Glutamatergic neuron (in vitro differentiated cells): Measurements from ENCODE around the gene IL4I1. TPM values are rescaled to one million over a fixed set of nuclear protein-coding genes. Genes with fewer than 3 reads are reported as not detected.
A peak's percentile ranks its signal among the peaks of the same experiment; 100 is the strongest.

Source experiments
- DNase-seq: peaks from one replicate; pipeline ENCODE4 v3.0.0; 2022
- H3K27ac Mint-ChIP-seq: one replicate; pipeline ENCODE4 v1.8.0; 2020; ENCODE audit warnings: mild to moderate bottlenecking, mixed read lengths, inconsistent platforms; ENCODE audit not compliant: unreplicated experiment
- H3K27me3 Mint-ChIP-seq: one replicate; pipeline ENCODE4 v1.8.0; 2020; ENCODE audit warnings: mild to moderate bottlenecking, moderate library complexity, mixed read lengths, inconsistent platforms; ENCODE audit not compliant: unreplicated experiment
- H3K36me3 Mint-ChIP-seq: one replicate; pipeline ENCODE4 v1.8.0; 2020; ENCODE audit warnings: mild to moderate bottlenecking, mixed read lengths, inconsistent platforms; ENCODE audit not compliant: unreplicated experiment
- H3K4me1 Mint-ChIP-seq: one replicate; pipeline ENCODE4 v1.8.0; 2020; ENCODE audit warnings: mild to moderate bottlenecking, low read depth, mixed read lengths, inconsistent platforms; ENCODE audit not compliant: unreplicated experiment
- H3K4me3 Mint-ChIP-seq: one replicate; pipeline ENCODE4 v1.8.0; 2020; ENCODE audit warnings: mild to moderate bottlenecking, mixed read lengths, inconsistent platforms; ENCODE audit not compliant: unreplicated experiment
- H3K9me3 Mint-ChIP-seq: one replicate; pipeline ENCODE4 v1.8.0; 2020; ENCODE audit warnings: mild to moderate bottlenecking, moderate library complexity, mixed read lengths, inconsistent platforms; ENCODE audit not compliant: unreplicated experiment
- CTCF ChIP-seq: fragments of 200-600 bp; sonication (generic); IDR thresholded peaks from one replicate; pipeline ENCODE4 v1.5.0; 2021; ENCODE audit not compliant: partially characterized antibody, unreplicated experiment
- total RNA-seq: library from RNA; stranded (reverse); fragmentation: NEBNext Ultra II Directional; extraction: Animal tissue kit (Norgen Biotek cat#: 25700); gene quantifications from one replicate; pipeline ENCODE4 v1.2.1, GENCODE V29; 2021; ENCODE audit not compliant: unreplicated experiment

The IL4I1 gene
- total RNA-seq, 1 donor from 2014 or later = 0.59 TPM

- DNase-seq = peak; percentile 92
- peaks cover 17% of the 10 kb centered on the region for H3K4me1 Mint-ChIP-seq
- H3K4me3 Mint-ChIP-seq = peak within 1 kb of the TSS; percentile 97
- H3K36me3 Mint-ChIP-seq = peaks cover 5% of the 10 kb centered on the region
- no peak for TF ChIP-seq CTCF
- H3K27ac Mint-ChIP-seq = peak within 1 kb of the TSS; percentile 83
- peaks cover 18% of the 10 kb centered on the region for H3K9me3 Mint-ChIP-seq
- H3K27me3 Mint-ChIP-seq = peaks cover 14% of the 10 kb centered on the region
These were observed 46.0 kb downstream of the IL4I1 start, which contains the start of gene PTOV1 for GRCh38 chr19:49850487-49851342. Gene PTOV1 (plus strand): TSS chr19:49851159.

GRCh38 chr19:49850221-49850486 is 46.5 kb downstream of the IL4I1 start:
- peak overlapping the region; percentile 44 for H3K27ac Mint-ChIP-seq
- peaks cover 10% of the 10 kb centered on the region for H3K27me3 Mint-ChIP-seq
- H3K4me3 Mint-ChIP-seq = peak overlapping the region; percentile 92
- peaks cover 5% of the 10 kb centered on the region for H3K36me3 Mint-ChIP-seq
- H3K9me3 Mint-ChIP-seq = peaks cover 16% of the 10 kb centered on the region
- H3K4me1 Mint-ChIP-seq = peaks cover 17% of the 10 kb centered on the region
- DNase-seq = no peak
- TF ChIP-seq CTCF = no peak

GRCh38 chr19:49849433-49850220 is 47.1 kb downstream of the IL4I1 start:
- H3K9me3 Mint-ChIP-seq = peaks cover 16% of the 10 kb centered on the region
- DNase-seq = no peak
- peaks cover 5% of the 10 kb centered on the region for H3K36me3 Mint-ChIP-seq
- TF ChIP-seq CTCF = no peak
- peak overlapping the region; percentile 44 for H3K27ac Mint-ChIP-seq
- peaks cover 10% of the 10 kb centered on the region for H3K27me3 Mint-ChIP-seq
- peaks cover 17% of the 10 kb centered on the region for H3K4me1 Mint-ChIP-seq
- H3K4me3 Mint-ChIP-seq = peak overlapping the region; percentile 92

GRCh38 chr19:49848938-49849337 is 47.7 kb downstream of the IL4I1 start:
- H3K4me1 Mint-ChIP-seq = peaks cover 17% of the 10 kb centered on the region
- H3K27ac Mint-ChIP-seq = no peak overlapping the region
- no peak for TF ChIP-seq CTCF
- peaks cover 16% of the 10 kb centered on the region for H3K9me3 Mint-ChIP-seq
- H3K36me3 Mint-ChIP-seq = peaks cover 5% of the 10 kb centered on the region
- H3K4me3 Mint-ChIP-seq = peak overlapping the region; percentile 80
- DNase-seq = no peak
- H3K27me3 Mint-ChIP-seq = peaks cover 10% of the 10 kb centered on the region
